Panc1 (cell line): ENCODE results near the gene KAT5. TPM values are rescaled to one million over a fixed set of nuclear protein-coding genes. Genes with fewer than 3 reads are reported as not detected.

ENCODE experiments used
- ATAC-seq: fragments of 200-7000 bp; cut with Tn5 transposase; 2 replicates; pipeline ENCODE4 v1.9.1; 2020; ENCODE audit warnings: mild to moderate bottlenecking, moderate library complexity
- BruUV-seq: library from RNA; stranded (reverse); fragments of 400-500 nt; replicated peaks from 2 replicates; lab custom pipeline; 2021; lab: Mats Ljungman, UMichigan
- CTCF ChIA-PET: fragments of 300-600 bp; sonication (Branson Sonifier 250); formaldehyde crosslinking; loops from one replicate; lab custom pipeline; 2022; ENCODE audit warnings: antibody characterized with exemption; lab: Charles Lee
- POLR2A ChIA-PET: fragments of 300-600 bp; sonication (Branson Sonifier 250); formaldehyde crosslinking; loops from one replicate; lab custom pipeline; 2022; ENCODE audit warnings: antibody characterized with exemption; lab: Charles Lee
- DNase-seq: peaks from one replicate; pipeline ENCODE4 v3.0.0-alpha.2; 2010; ENCODE audit warnings: low read depth, low spot score
- H3K27ac ChIP-seq: 2 replicates; pipeline ENCODE4 v1.5.1; 2011; ENCODE audit warnings: mild to moderate bottlenecking, low read length, inconsistent platforms
- H3K27me3 ChIP-seq: fragments of 200-500 bp; sonication (Bioruptor generic); 2 replicates; pipeline ENCODE4 v1.6.0; 2014; ENCODE audit warnings: low read length, inconsistent platforms; ENCODE audit not compliant: control insufficient read depth, insufficient read depth
- H3K36me3 ChIP-seq: fragments of 200-500 bp; sonication (Bioruptor generic); 2 replicates; pipeline ENCODE4 v1.5.1; 2014; ENCODE audit warnings: inconsistent platforms, mild to moderate bottlenecking, low read length, moderate library complexity; ENCODE audit not compliant: control insufficient read depth, insufficient read depth
- H3K4me1 ChIP-seq: 2 replicates; pipeline ENCODE4 v1.5.1; 2011; ENCODE audit warnings: inconsistent platforms, mild to moderate bottlenecking, low read length, moderate library complexity; ENCODE audit not compliant: control insufficient read depth, insufficient read depth
- H3K4me3 ChIP-seq, 2 experiments: 2 replicates each; pipeline ENCODE4 v1.5.1; 2011 to 2012; ENCODE audit warnings: low read depth in 2 of 2, low read length in 2 of 2, mild to moderate bottlenecking in 2 of 2, inconsistent platforms in 1 of 2, moderate library complexity in 1 of 2
- H3K9me3 ChIP-seq: fragments of 200-500 bp; sonication (Bioruptor generic); 2 replicates; pipeline ENCODE4 v1.5.1; 2014; ENCODE audit warnings: low read depth, mild to moderate bottlenecking, inconsistent platforms, low read length, moderate library complexity; ENCODE audit not compliant: control insufficient read depth, insufficient read depth
- POLR2AphosphoS5 ChIP-seq: IDR thresholded peaks from 2 replicates; pipeline ENCODE4 v1.6.1; 2012; ENCODE audit warnings: mild to moderate bottlenecking, low read depth, low read length, moderate library complexity
- SIN3A ChIP-seq: IDR thresholded peaks from 2 replicates; pipeline ENCODE4 v1.6.1; 2012; ENCODE audit warnings: low read depth, mild to moderate bottlenecking, low read length, moderate library complexity, borderline replicate concordance; ENCODE audit not compliant: insufficient read depth
- TCF7L2 ChIP-seq: IDR thresholded peaks from 2 replicates; pipeline ENCODE4 v1.6.1; 2011; ENCODE audit warnings: mild to moderate bottlenecking, low read depth, low read length, inconsistent platforms
- in situ Hi-C: cut with HindIII; loops from 2 replicates; pipeline ENCODE4 v1.10.0; 2016; ENCODE audit warnings: low sequenced_read_pairs, low pct_unique_long_range_greater_than_20kb
- intact Hi-C: fragments of 100-400 bp; cut with micrococcal nuclease; formaldehyde crosslinking; loops from one replicate; pipeline ENCODE4 v1.10.0; 2022; ENCODE audit not compliant: unreplicated experiment
- total RNA-seq: library from RNA; stranded (reverse); gene quantifications from one replicate; pipeline ENCODE4 v1.2.1, GENCODE V29; 2021; ENCODE audit not compliant: unreplicated experiment
- TF ChIP-seq, protein P1 (sequence below): fragments of 450-650 bp; IDR thresholded peaks from 2 replicates; pipeline ENCODE4 v1.5.1; 2017; ENCODE audit warnings: mild to moderate bottlenecking
- TF ChIP-seq, protein P2 (sequence below), 2 experiments: IDR thresholded peaks; 2 replicates each; pipeline ENCODE4 v1.6.1; 2011 to 2012; ENCODE audit warnings: low read depth in 2 of 2, control low read depth in 1 of 2, low read length in 1 of 2, mild to moderate bottlenecking in 1 of 2, moderate library complexity in 1 of 2; ENCODE audit not compliant: insufficient read depth in 1 of 2

The KAT5 gene
- total RNA-seq, 1 experiment from 2014 or later, result 84.2 TPM

GRCh38 chr11:65696802-65697552 lies 15.1 kb upstream of the KAT5 start:
- ChIA-PET POLR2A (interaction anchor here (0.6 kb wide), 1 partner anchor 194 kb away, joined by 3 read pairs; no protein-coding TSS in a partner anchor), CTCF (no interaction called here)
- DNase-seq (no peak), ATAC-seq (no peak)
- H3K27me3 ChIP-seq, result no peaks in the 10 kb centered on the region
- no peak overlapping the region for H3K27ac ChIP-seq
- peaks cover 11% of the 10 kb centered on the region for H3K4me1 ChIP-seq
- BruUV-seq, result no TSS peak
- H3K9me3 ChIP-seq, result no peaks in the 10 kb centered on the region
- H3K4me3 ChIP-seq, result no peak overlapping the region
- no peaks in the 10 kb centered on the region for H3K36me3 ChIP-seq
- TF ChIP-seq POLR2AphosphoS5 (no peak), SIN3A (no peak), TCF7L2 (no peak)
- TF ChIP-seq, protein P1, sequence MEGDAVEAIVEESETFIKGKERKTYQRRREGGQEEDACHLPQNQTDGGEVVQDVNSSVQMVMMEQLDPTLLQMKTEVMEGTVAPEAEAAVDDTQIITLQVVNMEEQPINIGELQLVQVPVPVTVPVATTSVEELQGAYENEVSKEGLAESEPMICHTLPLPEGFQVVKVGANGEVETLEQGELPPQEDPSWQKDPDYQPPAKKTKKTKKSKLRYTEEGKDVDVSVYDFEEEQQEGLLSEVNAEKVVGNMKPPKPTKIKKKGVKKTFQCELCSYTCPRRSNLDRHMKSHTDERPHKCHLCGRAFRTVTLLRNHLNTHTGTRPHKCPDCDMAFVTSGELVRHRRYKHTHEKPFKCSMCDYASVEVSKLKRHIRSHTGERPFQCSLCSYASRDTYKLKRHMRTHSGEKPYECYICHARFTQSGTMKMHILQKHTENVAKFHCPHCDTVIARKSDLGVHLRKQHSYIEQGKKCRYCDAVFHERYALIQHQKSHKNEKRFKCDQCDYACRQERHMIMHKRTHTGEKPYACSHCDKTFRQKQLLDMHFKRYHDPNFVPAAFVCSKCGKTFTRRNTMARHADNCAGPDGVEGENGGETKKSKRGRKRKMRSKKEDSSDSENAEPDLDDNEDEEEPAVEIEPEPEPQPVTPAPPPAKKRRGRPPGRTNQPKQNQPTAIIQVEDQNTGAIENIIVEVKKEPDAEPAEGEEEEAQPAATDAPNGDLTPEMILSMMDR, result no peak
- TF ChIP-seq, protein P2, sequence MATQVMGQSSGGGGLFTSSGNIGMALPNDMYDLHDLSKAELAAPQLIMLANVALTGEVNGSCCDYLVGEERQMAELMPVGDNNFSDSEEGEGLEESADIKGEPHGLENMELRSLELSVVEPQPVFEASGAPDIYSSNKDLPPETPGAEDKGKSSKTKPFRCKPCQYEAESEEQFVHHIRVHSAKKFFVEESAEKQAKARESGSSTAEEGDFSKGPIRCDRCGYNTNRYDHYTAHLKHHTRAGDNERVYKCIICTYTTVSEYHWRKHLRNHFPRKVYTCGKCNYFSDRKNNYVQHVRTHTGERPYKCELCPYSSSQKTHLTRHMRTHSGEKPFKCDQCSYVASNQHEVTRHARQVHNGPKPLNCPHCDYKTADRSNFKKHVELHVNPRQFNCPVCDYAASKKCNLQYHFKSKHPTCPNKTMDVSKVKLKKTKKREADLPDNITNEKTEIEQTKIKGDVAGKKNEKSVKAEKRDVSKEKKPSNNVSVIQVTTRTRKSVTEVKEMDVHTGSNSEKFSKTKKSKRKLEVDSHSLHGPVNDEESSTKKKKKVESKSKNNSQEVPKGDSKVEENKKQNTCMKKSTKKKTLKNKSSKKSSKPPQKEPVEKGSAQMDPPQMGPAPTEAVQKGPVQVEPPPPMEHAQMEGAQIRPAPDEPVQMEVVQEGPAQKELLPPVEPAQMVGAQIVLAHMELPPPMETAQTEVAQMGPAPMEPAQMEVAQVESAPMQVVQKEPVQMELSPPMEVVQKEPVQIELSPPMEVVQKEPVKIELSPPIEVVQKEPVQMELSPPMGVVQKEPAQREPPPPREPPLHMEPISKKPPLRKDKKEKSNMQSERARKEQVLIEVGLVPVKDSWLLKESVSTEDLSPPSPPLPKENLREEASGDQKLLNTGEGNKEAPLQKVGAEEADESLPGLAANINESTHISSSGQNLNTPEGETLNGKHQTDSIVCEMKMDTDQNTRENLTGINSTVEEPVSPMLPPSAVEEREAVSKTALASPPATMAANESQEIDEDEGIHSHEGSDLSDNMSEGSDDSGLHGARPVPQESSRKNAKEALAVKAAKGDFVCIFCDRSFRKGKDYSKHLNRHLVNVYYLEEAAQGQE (IDR thresholded peaks at IDR 0.05; ENCODE audit: insufficient read depth in 1 of 2, low read depth in 2 of 2, low read length in 1 of 2), result no peak
- in situ Hi-C loops (no loop called here), intact Hi-C loops (no loop called here)

- POLR2A ChIA-PET, result no interaction called here
- no TSS peak for BruUV-seq
- H3K27me3 ChIP-seq, result no peaks in the 10 kb centered on the region
- intact Hi-C loops, result no loop called here
- peaks cover 11% of the 10 kb centered on the region for H3K4me1 ChIP-seq
- H3K27ac ChIP-seq, result no peak overlapping the region
- no peak for DNase-seq
- H3K36me3 ChIP-seq, result no peaks in the 10 kb centered on the region
- CTCF ChIA-PET, result no interaction called here
- H3K9me3 ChIP-seq, result no peaks in the 10 kb centered on the region
- in situ Hi-C loops, result no loop called here
- H3K4me3 ChIP-seq, result no peak overlapping the region
- ATAC-seq, result no peak
- TF ChIP-seq TCF7L2 (no peak), SIN3A (no peak)
- TF ChIP-seq, protein P1, result no peak
- TF ChIP-seq, protein P2 (IDR thresholded peaks at IDR 0.05; ENCODE audit: insufficient read depth in 1 of 2, low read depth in 2 of 2, low read length in 1 of 2), result no peak
Observed at GRCh38 chr11:65698205-65698604, 13.8 kb upstream of the KAT5 start.
